HG03378 (cell line): ENCODE results near the gene ITGA6.

ENCODE experiments used
- ATAC-seq: cut with Tn5 transposase; IDR thresholded peaks from one replicate; pipeline ENCODE4 v1.9.1; 2021; ENCODE audit warnings: mild to moderate bottlenecking, moderate library complexity; ENCODE audit not compliant: unreplicated experiment

Gene ITGA6

DNA sequence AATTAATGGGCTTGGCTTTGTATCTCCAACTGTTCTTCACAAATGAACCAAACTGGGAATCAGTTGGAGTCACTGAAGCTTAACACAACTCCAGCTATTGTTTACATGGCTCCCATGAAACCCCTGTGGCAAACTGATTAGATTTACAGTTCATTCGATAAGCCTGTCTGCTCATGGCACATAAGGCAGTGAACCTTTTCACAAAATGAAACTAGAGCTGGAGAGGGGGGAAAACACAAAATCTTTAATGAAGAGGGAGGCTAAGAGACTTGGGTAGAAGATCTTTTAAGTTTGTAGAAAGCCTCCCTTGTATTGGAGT, 11.6 kb upstream of the ITGA6 start:
- no peak for ATAC-seq

DNA sequence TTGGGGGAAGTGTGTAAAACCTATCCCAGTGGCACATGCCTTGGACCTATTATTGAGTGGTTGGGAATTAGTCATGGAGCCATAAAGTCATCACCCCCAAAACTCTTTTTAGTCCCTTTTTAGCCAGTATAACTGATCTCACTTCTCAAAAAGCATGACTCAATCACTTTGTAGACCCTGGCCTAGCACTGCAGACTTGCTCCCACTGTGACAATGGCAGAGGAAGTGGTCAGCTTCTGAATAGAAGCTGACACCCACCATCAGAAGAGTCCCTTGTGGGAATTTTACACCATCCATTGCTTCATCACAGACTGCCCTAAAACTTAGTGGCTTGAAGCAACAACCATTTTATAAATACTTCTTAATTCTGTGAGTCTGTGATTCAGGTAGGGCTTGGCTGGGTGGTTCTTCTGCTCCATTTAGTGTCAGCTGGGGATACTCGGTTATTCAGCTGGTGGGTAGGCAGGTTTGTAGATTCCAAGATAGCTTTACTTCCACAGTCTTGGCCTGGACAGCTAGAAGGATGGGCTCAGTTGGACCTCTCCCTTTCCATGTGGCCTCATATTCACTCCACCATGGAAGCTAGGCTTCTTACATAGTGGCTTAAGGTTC, 10.8 kb upstream of the ITGA6 start:
- no peak for ATAC-seq

DNA sequence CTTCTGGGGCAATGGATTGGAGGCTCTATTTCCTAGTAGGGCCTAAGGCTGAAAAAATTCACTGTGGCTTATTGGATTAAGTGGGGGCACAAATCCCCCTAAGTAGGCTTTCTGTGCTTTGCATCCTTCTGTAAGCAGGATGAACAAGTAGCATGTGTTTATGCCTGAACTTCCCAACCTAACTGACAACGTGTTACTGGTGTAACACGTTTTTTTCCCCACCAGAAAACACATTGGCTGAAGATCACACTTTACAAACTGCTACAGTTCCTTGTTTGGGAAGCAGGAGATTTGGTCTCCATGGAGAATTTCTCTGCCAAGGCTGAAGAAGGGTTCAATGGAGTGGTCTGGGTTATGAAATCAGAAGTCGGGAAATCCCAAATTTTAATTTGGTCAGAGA, 7.2 kb upstream of the ITGA6 start:
- ATAC-seq, result no peak

DNA sequence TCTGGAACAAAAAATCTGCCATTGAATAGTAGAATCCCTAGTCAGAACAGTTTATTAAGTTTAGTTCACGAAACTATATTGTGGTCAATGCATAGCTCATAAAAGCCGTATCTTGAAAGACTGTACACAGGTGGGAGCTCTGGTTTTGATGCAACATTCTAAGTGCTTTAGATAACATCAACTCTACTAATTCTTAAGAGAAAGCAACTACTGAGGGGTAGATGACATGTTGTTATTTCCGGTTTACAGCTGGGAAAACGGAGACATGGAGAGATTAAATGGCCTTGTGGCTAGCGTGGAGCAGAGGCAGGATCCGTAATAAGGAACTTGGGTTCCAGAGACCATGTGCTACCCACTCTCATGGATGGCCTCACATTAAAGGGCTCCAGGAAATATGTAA, 4.2 kb upstream of the ITGA6 start:
- no peak for ATAC-seq

DNA sequence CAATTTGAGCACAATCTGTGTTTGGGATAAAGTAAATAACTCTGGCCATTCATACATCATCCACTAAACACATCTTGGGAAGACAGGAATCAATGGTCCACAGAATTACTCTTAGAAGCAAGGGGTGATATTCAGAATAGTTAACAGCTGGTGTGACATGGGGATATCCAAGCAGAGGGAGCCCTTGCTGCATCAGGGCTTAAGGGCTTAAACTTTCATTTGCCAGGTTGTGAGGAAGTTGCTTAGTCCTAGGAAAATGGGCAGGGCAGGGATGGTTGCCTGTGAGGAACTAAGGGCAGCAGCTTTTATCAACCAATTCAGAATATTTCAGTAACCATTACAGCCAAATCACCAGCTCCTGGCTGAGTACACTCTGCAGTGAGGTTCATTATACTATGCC, 2.0 kb upstream of the ITGA6 start:
- no peak for ATAC-seq

DNA sequence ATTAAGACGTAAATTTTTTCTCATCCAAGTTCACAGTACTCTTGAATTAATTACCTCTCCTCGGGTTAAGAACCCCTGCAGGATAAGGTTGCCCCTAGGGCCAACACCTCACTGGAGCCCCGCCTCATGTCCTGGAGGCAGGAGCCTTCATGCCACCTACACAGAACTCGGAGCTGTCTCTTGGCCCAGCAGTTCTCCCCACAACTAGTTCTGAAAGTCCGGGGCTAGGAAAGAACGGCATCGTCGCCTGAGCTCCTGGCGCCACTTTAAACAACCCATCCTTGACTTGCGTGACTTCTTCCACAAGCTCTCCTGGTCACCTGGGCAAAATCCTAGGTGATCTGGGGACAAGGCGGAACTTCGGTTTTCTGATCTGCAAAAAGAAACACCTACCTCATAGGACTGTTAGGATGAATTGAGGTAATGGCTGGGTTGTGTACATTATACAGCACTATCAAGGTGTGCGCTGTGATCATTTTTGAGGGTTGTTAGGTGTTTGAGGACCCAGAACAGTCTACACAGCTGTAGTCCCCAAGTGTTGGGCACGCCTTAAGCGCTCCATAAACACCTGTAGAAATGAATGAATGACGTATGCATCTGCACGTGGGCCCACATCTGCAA, 641 bp upstream of the ITGA6 start:
- ATAC-seq, result no peak

DNA sequence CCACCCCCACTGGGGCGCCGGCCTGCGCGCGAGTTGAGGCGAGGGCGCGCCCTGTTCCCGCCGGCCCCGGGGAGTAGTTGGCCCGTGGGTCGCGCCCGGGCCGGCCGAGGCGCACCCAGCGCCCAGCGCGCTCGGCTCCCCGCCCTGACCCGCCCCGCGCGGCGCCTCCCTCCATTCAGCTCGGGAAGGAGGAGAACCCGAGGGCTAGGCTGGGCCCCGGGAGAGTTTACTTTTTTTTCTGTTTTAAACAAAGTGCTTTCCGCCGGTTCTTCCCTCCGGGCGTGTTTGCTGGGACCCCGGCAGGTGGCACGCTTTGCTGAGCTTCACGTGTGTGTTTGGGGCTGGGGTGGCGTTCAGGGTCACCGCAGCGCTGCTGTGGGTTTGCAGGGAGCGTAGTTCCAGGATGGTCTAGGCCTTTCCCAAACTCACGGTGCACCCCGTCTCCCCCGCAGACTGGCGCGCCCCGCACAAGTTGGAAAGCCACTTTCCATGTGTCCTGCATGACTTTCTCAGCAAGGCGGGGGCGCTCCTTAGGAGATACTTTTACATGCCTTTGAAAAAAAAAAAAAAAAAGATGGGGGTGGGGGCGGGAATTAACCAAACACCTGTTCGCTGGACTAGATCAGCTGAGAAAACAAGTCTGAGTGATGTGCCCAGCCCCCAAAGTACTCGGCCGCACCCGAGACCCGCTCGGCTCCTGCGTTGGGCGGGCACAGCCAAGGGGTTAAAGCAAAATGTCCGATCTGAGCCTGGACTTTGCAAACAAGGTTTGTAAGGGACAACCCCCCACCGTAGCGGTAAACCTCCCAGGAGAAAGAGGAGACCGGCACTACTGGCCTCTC, 825 bp downstream of the ITGA6 start:
- ATAC-seq, result no peak

DNA sequence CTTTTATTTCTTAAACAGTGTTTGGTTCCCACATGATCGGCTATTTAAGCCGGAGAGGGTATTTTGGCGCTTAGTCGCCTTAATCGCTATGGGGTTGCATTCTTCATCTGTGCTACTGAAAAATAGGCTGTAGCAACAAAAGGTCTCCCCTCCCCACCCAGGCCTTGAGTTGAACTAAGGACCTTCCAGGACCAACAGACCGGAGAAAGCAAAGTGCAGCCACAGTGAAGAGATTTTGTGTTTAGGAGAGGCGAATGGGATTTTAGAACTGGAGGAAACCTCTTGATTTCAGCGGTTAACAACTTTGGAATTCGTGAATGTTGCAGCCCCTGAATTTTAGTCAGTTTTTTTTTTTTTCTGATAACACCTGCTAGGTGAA, 1.4 kb downstream of the ITGA6 start:
- no peak for ATAC-seq

DNA sequence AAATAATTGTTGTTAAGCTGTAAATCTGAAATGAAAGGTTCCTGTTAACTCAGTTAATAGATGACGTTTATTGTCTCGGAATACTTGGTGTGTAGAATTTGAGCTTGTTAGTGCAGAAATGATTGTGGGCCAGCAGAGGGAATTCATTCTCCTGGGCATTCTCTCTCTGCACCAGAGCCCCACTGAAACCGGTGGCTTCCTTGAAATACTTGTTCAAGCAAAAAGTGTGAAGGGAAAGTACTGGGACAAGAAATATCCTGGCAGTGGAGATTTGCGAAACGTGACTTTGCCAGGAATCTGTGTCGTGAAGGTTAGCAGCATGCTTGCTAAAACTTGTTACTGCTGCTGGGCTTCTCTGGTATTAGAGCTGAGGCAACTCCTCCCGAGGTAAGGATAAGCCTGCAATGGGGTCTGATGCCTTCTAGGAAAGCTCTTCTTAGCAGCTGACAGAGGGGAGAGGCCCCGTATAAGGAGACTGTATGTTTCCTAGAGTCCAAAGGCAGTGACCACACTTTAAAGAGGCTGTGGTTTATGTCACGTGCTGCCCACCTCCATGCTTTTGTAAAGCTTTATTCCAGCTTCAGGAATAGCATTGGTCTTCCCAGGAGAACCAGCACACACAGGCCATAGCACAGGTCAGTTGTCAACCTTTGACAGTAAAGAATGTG, 2.0 kb downstream of the ITGA6 start:
- ATAC-seq, result no peak

DNA sequence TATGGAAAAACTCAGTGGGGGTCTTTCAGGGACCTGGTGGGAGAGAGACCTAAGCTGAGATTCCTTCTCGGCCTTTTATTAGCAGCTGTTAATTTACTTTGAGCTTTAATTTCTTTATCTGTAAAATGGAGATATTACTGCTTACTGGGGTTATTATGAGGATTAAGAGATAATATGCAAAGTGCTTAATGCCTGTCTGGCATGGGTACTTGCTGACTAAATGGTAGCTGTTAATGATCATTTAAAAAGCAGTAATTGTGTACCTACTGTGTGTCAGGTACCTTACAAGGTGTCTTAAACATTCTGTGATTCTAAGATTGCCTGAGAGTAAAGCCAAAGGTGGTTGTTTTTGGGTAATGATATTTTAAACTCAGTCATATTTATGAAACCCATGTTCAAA, 2.6 kb downstream of the ITGA6 start:
- ATAC-seq, result no peak

DNA sequence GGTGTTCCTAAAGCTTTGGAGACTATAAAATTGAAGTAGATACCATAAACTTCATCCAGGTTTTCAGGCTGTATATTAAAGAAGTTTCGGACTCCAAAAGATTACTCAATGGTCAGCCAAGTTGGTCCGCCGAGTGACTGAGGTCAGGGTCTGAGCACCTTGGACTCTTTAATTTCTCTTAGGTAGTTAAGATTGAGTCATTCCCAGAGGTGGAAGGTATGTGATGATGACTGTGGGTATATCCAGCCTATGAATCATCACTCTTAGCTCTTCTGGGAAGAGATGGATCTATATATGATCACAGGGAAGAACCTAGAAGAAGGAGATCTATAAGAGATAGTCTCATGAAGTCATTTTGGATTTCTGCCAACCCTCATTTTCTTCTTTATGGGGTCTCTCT, 3.3 kb downstream of the ITGA6 start:
- ATAC-seq, result no peak

DNA sequence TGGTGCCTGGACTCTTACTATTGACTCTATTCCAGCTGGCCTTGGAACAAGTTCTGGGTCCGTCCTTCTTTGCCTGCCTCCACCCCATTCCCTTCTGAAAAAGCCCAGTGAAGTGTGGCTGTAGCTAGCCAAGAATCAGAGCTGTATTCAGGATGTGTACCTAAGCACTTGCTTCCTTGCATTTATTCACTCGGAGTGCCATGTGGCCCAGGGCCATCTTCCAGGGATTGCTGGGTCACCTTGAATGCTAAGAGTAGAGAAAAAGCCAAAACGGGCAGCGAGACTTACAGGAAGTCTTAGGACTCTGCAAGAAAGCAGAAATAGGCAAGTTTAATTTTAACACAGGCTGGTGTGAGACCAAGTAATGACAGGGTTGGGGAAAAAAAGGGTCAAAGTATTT, 4.1 kb downstream of the ITGA6 start:
- no peak for ATAC-seq

DNA sequence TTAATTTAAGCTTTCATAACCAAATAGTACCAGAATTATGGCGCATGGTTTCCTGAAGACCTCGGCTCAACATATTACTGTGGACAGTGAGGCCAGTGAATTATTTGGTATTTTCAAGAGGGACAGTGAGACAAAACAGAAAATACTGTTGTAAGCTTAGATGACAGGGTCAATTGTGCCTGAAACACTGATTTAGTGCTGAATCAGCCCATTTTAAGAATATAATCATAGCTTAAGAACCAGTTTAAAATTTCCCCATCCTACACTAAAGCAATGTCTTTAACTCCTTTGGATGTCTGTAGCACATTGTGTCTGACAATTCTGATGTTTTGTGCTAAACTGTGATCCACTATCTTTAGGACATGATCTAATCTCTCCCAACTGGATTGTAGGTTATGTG, 4.6 kb downstream of the ITGA6 start:
- ATAC-seq, result no peak

DNA sequence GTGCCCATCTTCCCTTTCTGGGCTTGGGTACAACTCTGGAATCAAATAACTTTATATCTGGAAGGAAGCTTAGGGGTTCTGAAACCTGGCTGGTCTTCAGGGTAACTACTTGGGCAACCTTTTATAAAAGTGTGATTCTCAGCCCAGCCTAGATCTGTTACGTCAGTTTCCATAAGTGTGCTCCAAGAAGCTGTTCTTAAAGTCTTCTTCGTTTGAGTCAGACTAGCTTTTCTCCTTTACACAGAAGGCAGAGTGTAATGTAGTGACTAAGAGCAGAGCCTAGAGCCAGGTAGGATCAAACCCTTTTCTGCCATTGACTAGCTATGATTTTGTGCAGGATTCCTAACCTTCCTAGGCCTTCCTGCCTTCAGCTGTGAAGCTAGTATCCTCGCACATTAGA, 5.8 kb downstream of the ITGA6 start:
- no peak for ATAC-seq

DNA sequence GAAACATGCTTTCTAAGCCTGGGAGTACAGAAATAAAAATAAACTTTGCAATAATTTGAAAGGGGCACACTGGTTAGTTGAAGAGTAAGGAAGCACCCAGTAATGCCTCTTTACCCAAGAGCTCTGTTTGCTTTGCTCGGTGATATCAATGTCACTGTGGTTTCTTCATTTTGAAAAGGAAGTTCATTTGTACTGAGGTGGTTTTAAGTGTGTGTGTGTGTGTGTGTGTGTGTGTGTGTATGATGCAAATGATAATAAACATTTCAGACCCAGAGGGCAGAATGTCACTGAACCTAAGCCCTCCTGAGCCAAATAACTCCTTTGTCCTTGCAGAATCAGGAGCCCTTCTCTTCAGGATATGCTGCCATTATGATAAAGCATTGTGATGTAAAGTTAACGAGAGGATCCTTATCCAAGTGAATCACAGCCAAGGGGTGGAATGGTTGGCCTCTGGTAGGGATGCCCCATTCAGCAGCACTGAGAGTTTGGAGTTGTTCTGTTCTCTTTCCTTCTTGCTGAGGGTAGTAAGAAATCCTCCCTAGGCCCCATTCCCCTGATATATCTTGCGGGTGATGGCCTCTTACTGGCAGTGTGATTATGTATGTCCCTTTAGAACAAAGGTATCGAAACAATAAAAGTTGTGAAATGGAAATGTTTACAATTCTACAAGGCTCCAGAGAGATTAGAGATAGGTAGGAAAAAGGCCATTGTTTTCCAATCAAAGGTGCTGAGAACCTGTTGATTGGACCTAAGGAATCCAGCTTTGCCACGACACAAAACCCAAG, 7.6 kb downstream of the ITGA6 start:
- no peak for ATAC-seq

DNA sequence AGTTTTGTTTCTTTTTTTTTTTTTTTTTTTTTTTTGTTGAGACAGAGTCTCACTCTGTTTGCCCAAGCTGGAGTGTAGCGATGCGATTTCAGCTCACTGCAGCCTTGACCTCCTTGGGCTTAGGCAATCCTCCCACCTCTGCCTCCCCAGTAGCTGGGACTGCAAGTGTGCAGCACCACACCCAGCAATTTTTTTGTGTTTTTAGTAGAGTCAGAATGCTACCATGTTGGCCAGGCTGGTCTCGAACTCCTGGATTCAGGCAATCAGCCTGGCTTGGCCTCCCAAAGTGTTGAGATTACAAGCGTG, 8.2 kb downstream of the ITGA6 start:
- no peak for ATAC-seq

DNA sequence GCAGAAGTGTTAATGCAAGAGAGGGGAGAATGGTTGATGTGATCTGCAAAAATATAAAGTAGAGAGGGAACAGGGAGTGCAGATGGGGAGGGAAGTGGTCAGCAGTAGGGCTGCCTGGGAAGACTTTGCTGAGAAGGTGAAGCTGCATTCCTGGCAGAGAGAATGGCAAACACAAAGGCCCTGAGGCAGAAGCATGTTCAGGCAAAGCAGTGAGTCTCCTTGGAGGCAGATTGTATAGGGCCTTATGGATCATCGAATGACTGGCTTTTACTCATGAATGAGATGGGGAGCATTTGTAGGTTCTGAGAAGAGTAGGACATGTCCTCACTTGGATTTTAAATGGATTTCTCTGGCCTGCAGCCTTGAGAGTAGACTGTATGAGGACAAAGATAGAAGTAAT, 9.5 kb downstream of the ITGA6 start:
- ATAC-seq, result no peak

DNA sequence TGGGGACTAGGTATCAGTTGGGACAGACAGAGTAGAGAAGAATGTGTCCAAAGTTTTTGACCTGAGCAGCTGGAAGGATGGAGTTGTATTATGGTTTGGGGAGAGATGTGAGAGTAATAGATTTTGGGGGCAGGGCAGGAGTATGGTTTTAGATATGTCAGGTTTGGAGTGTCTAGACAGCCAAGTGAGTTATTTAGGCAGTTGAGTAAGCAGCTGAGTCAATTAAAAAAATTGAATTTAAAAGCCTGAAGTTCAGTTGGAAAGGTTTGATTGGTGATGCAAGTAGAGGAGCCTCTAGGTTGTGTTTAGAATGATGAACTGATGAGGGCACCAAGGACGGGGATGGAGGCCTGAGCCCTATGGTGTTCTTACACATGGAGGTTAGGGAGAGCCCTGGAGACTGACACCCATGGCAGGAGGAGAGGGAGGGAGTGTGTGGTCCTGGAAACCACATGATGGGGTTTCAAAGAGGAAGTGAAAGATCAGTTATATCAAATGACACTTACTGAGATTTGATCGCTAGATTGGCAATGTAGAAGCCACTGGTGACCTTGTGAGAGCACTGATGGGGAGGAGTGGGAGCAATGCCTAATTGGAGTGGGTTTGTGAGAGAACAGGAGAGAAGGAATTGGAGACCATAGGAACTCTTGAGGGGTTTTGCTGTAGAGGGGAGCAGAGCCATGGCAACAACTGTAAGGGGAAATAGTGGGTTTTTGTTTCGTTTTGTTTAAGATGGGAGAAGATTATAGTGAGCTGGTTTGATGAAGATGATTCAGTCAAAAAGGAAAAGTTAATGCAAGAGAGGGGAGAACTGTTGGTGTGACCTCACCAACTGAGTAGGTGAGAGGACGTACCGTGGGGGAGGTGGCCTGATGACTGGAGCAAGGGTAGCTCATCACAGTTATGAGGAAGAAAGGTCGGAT, 10.3 kb downstream of the ITGA6 start:
- ATAC-seq, result no peak

DNA sequence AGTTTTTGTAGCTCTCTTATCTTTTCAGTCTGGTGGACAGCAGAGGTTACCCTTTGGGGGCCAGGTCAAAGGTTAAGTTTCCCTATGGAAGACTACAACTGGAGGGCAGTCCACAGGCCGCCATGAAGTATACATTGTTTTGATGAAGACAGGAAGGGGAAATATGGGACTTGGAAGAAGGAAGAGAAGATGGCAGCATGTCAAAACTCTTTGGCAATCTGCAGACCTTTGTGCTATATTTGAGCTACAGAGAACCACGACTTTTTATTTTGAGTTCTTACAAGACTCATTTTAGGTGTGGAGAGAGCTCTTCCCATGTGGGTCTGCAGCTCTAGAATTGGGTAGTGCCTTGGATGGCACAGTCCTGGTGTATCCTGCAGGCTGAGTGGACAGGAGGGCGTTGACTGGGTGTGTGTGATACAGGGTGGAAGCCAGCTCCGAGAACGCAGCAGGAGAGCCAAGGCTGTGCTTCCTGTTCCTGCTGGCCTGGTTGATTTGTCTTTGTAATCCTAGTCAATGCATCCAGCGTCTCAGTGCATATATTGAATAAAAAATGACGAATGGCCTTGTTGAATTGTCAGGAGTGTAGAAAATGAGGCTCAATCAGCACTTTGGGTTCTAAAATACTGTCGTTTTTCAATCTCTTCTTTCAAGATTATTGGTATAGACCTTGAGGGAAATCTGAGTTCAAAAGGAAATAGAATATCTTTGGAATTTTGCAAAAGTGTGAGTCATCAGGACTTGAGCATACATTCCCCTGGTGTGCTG, 11.5 kb downstream of the ITGA6 start:
- ATAC-seq, result no peak

DNA sequence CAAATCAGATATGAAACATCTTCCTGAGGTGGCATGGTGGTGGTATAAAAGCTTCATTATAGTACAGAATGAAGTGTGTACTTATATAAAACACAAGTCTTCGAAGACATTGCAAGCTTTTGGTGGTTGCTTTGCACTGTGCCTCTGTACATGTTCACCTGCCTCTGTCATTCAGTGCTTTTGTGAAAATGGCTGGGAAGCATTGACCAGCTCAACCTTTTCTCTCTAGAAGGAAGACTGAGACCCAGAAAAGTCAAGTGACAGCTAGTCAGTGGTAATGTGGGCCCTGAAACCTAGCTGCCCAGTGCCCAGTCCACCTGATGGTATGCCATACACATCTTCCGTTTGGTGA, 12.1 kb downstream of the ITGA6 start:
- no peak for ATAC-seq
